CD14-positive monocyte (primary cell): Measurements from ENCODE around the gene DUSP21. TPM values are rescaled to one million over a fixed set of nuclear protein-coding genes. Genes with fewer than 3 reads are reported as not detected.

Experiments
- DNase-seq, 3 donors: peaks; one replicate each; pipeline ENCODE4 v3.0.0-alpha.2; 2011 to 2022
- H2AFZ ChIP-seq: 2 replicates; pipeline ENCODE4 v1.6.0; 2012; ENCODE audit warnings: mild to moderate bottlenecking, low read depth, low read length, inconsistent platforms; ENCODE audit not compliant: insufficient read depth, poor library complexity, severe bottlenecking
- H3K27ac ChIP-seq, 2 donors: 1 replicate in 1 of 2; 2 replicates in 1 of 2; pipeline ENCODE4 v1.5.1; 2012 to 2013; ENCODE audit warnings: low read length in 2 of 2, control low read depth in 1 of 2, inconsistent platforms in 1 of 2, low read depth in 1 of 2, mild to moderate bottlenecking in 1 of 2
- H3K27me3 ChIP-seq, 2 donors: one replicate each; pipeline versions ENCODE4 v1.6.0 to v1.6.1; 2011 to 2013; ENCODE audit warnings: low read length in 2 of 2; ENCODE audit not compliant: control insufficient read depth in 2 of 2, insufficient read depth in 2 of 2
- H3K36me3 ChIP-seq, 2 donors: replicated peaks in 1 of 2; 1 replicate in 1 of 2; 2 replicates in 1 of 2; pipeline versions ENCODE4 v1.5.1 to v1.6.1; 2012 to 2013; ENCODE audit warnings: low read length in 2 of 2, control low read depth in 1 of 2, inconsistent platforms in 1 of 2, mild to moderate bottlenecking in 1 of 2; ENCODE audit not compliant: insufficient read depth in 2 of 2, control insufficient read depth in 1 of 2
- H3K4me1 ChIP-seq, 2 donors: 1 replicate in 1 of 2; 2 replicates in 1 of 2; pipeline versions ENCODE4 v1.5.1 to v1.6.1; 2012 to 2013; ENCODE audit warnings: low read length in 2 of 2, control low read depth in 1 of 2, inconsistent platforms in 1 of 2, mild to moderate bottlenecking in 1 of 2, moderate library complexity in 1 of 2; ENCODE audit not compliant: insufficient read depth in 2 of 2, control insufficient read depth in 1 of 2
- H3K4me2 ChIP-seq: replicated peaks from 2 replicates; pipeline ENCODE3; 2012; ENCODE audit warnings: low read length, moderate library complexity, mild to moderate bottlenecking; ENCODE audit not compliant: poor library complexity, severe bottlenecking; ENCODE audit errors: extremely low read depth
- H3K4me3 ChIP-seq, 3 experiments: fragments of 200-600 bp in 1 of 3; sonication (generic) in 1 of 3; replicated peaks in 1 of 3; 1 replicate in 2 of 3; 2 replicates in 1 of 3; pipeline ENCODE4 v1.5.1; 2011 to 2013; ENCODE audit warnings: low read length in 3 of 3, mild to moderate bottlenecking in 3 of 3, control low read depth in 2 of 3, low read depth in 2 of 3, inconsistent platforms in 1 of 3, moderate library complexity in 1 of 3
- H3K79me2 ChIP-seq: 2 replicates; pipeline ENCODE4 v1.6.0; 2012; ENCODE audit warnings: mild to moderate bottlenecking, control low read depth, inconsistent platforms, low read length, moderate library complexity; ENCODE audit not compliant: insufficient read depth
- H3K9ac ChIP-seq: 2 replicates; pipeline ENCODE4 v1.6.0; 2017; ENCODE audit warnings: low read length, mild to moderate bottlenecking; ENCODE audit not compliant: insufficient read depth, poor library complexity, severe bottlenecking
- H3K9me3 ChIP-seq, 2 donors: replicated peaks in 1 of 2; 1 replicate in 1 of 2; 2 replicates in 1 of 2; pipeline versions ENCODE4 v1.5.1 to v1.6.1; 2012 to 2013; ENCODE audit warnings: low read length in 2 of 2, control low read depth in 1 of 2; ENCODE audit not compliant: control insufficient read depth in 1 of 2, insufficient read depth in 1 of 2
- H4K20me1 ChIP-seq: 2 replicates; pipeline ENCODE4 v1.6.0; 2012; ENCODE audit warnings: mild to moderate bottlenecking, low read length, control low read depth, moderate library complexity; ENCODE audit not compliant: insufficient read depth
- H3K27ac Mint-ChIP-seq, 7 donors: one replicate each; pipeline ENCODE4 v1.8.0; 2020; ENCODE audit warnings: mild to moderate bottlenecking in 7 of 7, mixed read lengths in 7 of 7, moderate library complexity in 6 of 7, inconsistent platforms in 2 of 7
- H3K27me3 Mint-ChIP-seq, 3 donors: one replicate each; pipeline ENCODE4 v1.8.0; 2021 to 2022; ENCODE audit warnings: low read depth in 3 of 3, mild to moderate bottlenecking in 3 of 3, mixed read lengths in 3 of 3, moderate library complexity in 3 of 3, inconsistent platforms in 1 of 3
- H3K36me3 Mint-ChIP-seq, 2 donors: one replicate each; pipeline ENCODE4 v1.8.0; 2020; ENCODE audit warnings: mixed read lengths in 2 of 2, inconsistent platforms in 1 of 2, mild to moderate bottlenecking in 1 of 2
- H3K4me1 Mint-ChIP-seq: one replicate; pipeline ENCODE4 v1.8.0; 2020; ENCODE audit warnings: mild to moderate bottlenecking, mixed read lengths
- H3K4me3 Mint-ChIP-seq, 2 donors: one replicate each; pipeline ENCODE4 v1.8.0; 2020; ENCODE audit warnings: mild to moderate bottlenecking in 2 of 2, mixed read lengths in 2 of 2, moderate library complexity in 1 of 2
- H3K9me3 Mint-ChIP-seq, 7 donors: one replicate each; pipeline ENCODE4 v1.8.0; 2020 to 2022; ENCODE audit warnings: mixed read lengths in 7 of 7, mild to moderate bottlenecking in 6 of 7, moderate library complexity in 6 of 7, inconsistent platforms in 2 of 7
- CTCF ChIP-seq: fragments of 200-600 bp; IDR thresholded peaks from one replicate; pipeline ENCODE4 v1.8.0; 2022; ENCODE audit warnings: antibody characterized with exemption, mild to moderate bottlenecking
- WGBS: methylation state at CpG from one replicate; pipeline ENCODE4 v1.1.5; 2013; ENCODE audit warnings: missing lambda C conversion rate; ENCODE audit not compliant: insufficient coverage; 5-methylcytosine and 5-hydroxymethylcytosine counted together
- intact Hi-C, 2 donors: fragments of 100-400 bp; cut with micrococcal nuclease; formaldehyde crosslinking; loops; one replicate each; pipeline versions ENCODE4 v1.15.0 to v1.15.1; 2023
- polyA plus RNA-seq, 3 donors: library from polyadenylated mRNA; depleted of rRNA in 1 of 3; unstranded in 2 of 3; stranded (reverse) in 1 of 3; fragments of 300-500 nt in 2 of 3; fragments of >200 nt in 1 of 3; fragmentation: Illumina TruSeq in 2 of 3; gene quantifications; 1 replicate in 2 of 3; 2 replicates in 1 of 3; pipeline ENCODE4 v1.2.3, GENCODE V29; 2012 to 2021

DUSP21 gene
- polyA plus RNA-seq, 3 donors: not detected

- Mint-ChIP-seq H3K4me3 (no peak overlapping the region), H3K9me3 (peaks cover 0 to 14% (median 7%) of the 10 kb centered on the region in 7 donors), H3K27ac (peak overlapping the region in 1 of 7 donors; percentile 40), H3K4me1 (peaks cover 52% of the 10 kb centered on the region), H3K36me3 (no peaks in the 10 kb centered on the region), H3K27me3 (no peaks in the 10 kb centered on the region)
- WGBS: no CpG with 5 or more reads among the region's 6 CpGs
- no peaks in the 10 kb centered on the region for H3K27me3 ChIP-seq
- no peak overlapping the region for H3K9ac ChIP-seq
- no peak overlapping the region for H3K27ac ChIP-seq
- no peak for DNase-seq
- no peak overlapping the region for H3K4me2 ChIP-seq
- H3K36me3 ChIP-seq: no peaks in the 10 kb centered on the region
- peaks cover 0 to 5% of the 10 kb centered on the region in 2 donors for H3K9me3 ChIP-seq
- H3K4me1 ChIP-seq: peaks cover 22 to 57% of the 10 kb centered on the region in 2 donors
- TF ChIP-seq CTCF: no peak
- peaks cover 100% of the 10 kb centered on the region for H4K20me1 ChIP-seq
- intact Hi-C loops: no loop called here
- H3K79me2 ChIP-seq: peaks cover 100% of the 10 kb centered on the region
- H3K4me3 ChIP-seq: no peak overlapping the region
- H2AFZ ChIP-seq: no peak overlapping the region
Observed at GRCh38 chrX:44891642-44892041, 47.8 kb downstream of the DUSP21 start.

Other genes starting within 250 kb of the DUSP21 start
- 10 to 100 TPM in 2 of 3 donors, 1 to 10 TPM in 1; 7.6 to 35.0 (median 13.8) TPM for gene KDM6A, start 29.2 kb downstream of the DUSP21 start, polyA plus RNA-seq